Pancreas (tissue), 10 donors: ENCODE data around the gene SORCS3. TPM values are rescaled to one million over a fixed set of nuclear protein-coding genes. Genes with fewer than 3 reads are reported as not detected.

Experiments used
- ATAC-seq, 4 donors: fragments of 200-7000 bp; cut with Tn5 transposase; one replicate each; pipeline versions ENCODE4 v1.8.0 to v1.9.1; 2020; ENCODE audit warnings: mild to moderate bottlenecking in 4 of 4, moderate library complexity in 4 of 4
- DNase-seq, 6 donors: peaks; one replicate each; pipeline ENCODE4 v3.0.0-alpha.2; 2020
- FAIRE-seq: peaks from 2 replicates; lab custom pipeline; 2012; peaks lifted over from hg19 to GRCh38; lab: Jason Lieb, UNC
- H3K27ac ChIP-seq, 4 donors: fragments of 200-600 bp; sonication (generic); 1 replicate in 3 of 4; 2 replicates in 1 of 4; pipeline versions ENCODE4 v1.5.0 to v1.8.0; 2020
- H3K27me3 ChIP-seq, 4 donors: fragments of 200-600 bp; one replicate each; pipeline ENCODE4 v1.8.0; 2021
- H3K36me3 ChIP-seq, 3 donors: fragments of 200-600 bp; sonication (generic) in 1 of 3; one replicate each; pipeline versions ENCODE4 v1.5.0 to v1.8.0; 2020 to 2021
- H3K4me1 ChIP-seq, 3 donors: fragments of 200-600 bp; one replicate each; pipeline ENCODE4 v1.8.0; 2021
- H3K4me3 ChIP-seq, 4 donors: fragments of 200-600 bp; sonication (generic) in 2 of 4; one replicate each; pipeline versions ENCODE4 v1.5.0 to v1.8.0; 2020 to 2021
- H3K9me3 ChIP-seq, 4 donors: fragments of 200-600 bp; one replicate each; pipeline ENCODE4 v1.8.0; 2021
- WGBS, 2 donors: extraction: QIAGEN DNeasy Blood & Tissue Kit; methylation state at CpG; one replicate each; pipeline ENCODE4 v1.1.7; 2013; 5-methylcytosine and 5-hydroxymethylcytosine counted together
- intact Hi-C, 3 donors: fragments of 100-400 bp; cut with DNase I; formaldehyde crosslinking; loops; one replicate each; pipeline versions ENCODE4 v1.11.1 to v1.14.2; 2022
- polyA plus RNA-seq, 2 donors: library from polyadenylated mRNA; stranded (reverse); fragments of 200-250 nt; gene quantifications; one replicate each; pipeline ENCODE4 v1.2.3, GENCODE V29; 2013
- total RNA-seq, 6 donors: library from RNA; stranded (reverse); fragmentation: NEBNext Ultra II Directional in 4 of 6; extraction: Animal tissue kit (Norgen Biotek cat#: 25700) in 4 of 6; gene quantifications; one replicate each; pipeline versions ENCODE4 v1.2.1 to v1.2.4, GENCODE V29; 2021 to 2023
- TF ChIP-seq, protein P1 (sequence below), 4 donors: fragments of 200-600 bp; sonication (generic) in 3 of 4; IDR thresholded peaks; one replicate each; pipeline versions ENCODE4 v1.5.0 to v1.8.0; 2021; ENCODE audit warnings: antibody characterized with exemption in 4 of 4
- donor health status: healthy with polysubstance abuse.
- donor health status: DM: no; HTN: no; CAD: no; lungs with moderate emphysema.
- donor health status: DM: no; HTN: no; CAD: no.
- donor health status: control.
- donor health status: control.
- donor health status: Bipolar disorder and iron deficiency.
- donor health status: DM: yes; HTN: yes; CAD: no.
- donor health status: DM: no; HTN: no; CAD: no.
- donor health status: DM: no; HTN: no; CAD: no.
- donor health status: DM: yes; HTN: yes; CAD: no.

Gene SORCS3
- total and polyA plus RNA-seq, 8 donors: 0.02 TPM; not detected in 7

GRCh38 chr10:105070952-105071351 lies 429.9 kb downstream of the SORCS3 start:
- H3K27ac ChIP-seq: no peak overlapping the region
- DNase-seq: no peak
- H3K27me3 ChIP-seq: peaks cover 0 to 3% (median 0%) of the 10 kb centered on the region in 4 donors
- no peaks in the 10 kb centered on the region for H3K9me3 ChIP-seq
- H3K36me3 ChIP-seq: no peaks in the 10 kb centered on the region
- 29 to 35% methylated on average over 1 of the region's 1 CpG for whole genome bisulfite sequencing, 2 donors
- intact Hi-C loops: no loop called here
- no peak overlapping the region for H3K4me3 ChIP-seq
- H3K4me1 ChIP-seq: no peaks in the 10 kb centered on the region
- ATAC-seq: no peak
- no peak for FAIRE-seq
- TF ChIP-seq, protein P1, sequence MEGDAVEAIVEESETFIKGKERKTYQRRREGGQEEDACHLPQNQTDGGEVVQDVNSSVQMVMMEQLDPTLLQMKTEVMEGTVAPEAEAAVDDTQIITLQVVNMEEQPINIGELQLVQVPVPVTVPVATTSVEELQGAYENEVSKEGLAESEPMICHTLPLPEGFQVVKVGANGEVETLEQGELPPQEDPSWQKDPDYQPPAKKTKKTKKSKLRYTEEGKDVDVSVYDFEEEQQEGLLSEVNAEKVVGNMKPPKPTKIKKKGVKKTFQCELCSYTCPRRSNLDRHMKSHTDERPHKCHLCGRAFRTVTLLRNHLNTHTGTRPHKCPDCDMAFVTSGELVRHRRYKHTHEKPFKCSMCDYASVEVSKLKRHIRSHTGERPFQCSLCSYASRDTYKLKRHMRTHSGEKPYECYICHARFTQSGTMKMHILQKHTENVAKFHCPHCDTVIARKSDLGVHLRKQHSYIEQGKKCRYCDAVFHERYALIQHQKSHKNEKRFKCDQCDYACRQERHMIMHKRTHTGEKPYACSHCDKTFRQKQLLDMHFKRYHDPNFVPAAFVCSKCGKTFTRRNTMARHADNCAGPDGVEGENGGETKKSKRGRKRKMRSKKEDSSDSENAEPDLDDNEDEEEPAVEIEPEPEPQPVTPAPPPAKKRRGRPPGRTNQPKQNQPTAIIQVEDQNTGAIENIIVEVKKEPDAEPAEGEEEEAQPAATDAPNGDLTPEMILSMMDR (IDR thresholded peaks at IDR 0.05): no peak

GRCh38 chr10:105071980-105072379 lies 430.9 kb downstream of the SORCS3 start:
- TF ChIP-seq, protein P1 (IDR thresholded peaks at IDR 0.05): no peak
- 81 to 82% methylated on average over 5 of the region's 5 CpGs for WGBS, 2 donors
- FAIRE-seq (no peak), DNase-seq (no peak), ATAC-seq (no peak)
- no peak overlapping the region for H3K4me3 ChIP-seq
- H3K27ac ChIP-seq: no peak overlapping the region
- no peaks in the 10 kb centered on the region for H3K36me3 ChIP-seq
- intact Hi-C loops: no loop called here
- no peaks in the 10 kb centered on the region for H3K4me1 ChIP-seq
- H3K9me3 ChIP-seq: no peaks in the 10 kb centered on the region
- H3K27me3 ChIP-seq: peaks cover 0 to 3% (median 0%) of the 10 kb centered on the region in 4 donors

DNA sequence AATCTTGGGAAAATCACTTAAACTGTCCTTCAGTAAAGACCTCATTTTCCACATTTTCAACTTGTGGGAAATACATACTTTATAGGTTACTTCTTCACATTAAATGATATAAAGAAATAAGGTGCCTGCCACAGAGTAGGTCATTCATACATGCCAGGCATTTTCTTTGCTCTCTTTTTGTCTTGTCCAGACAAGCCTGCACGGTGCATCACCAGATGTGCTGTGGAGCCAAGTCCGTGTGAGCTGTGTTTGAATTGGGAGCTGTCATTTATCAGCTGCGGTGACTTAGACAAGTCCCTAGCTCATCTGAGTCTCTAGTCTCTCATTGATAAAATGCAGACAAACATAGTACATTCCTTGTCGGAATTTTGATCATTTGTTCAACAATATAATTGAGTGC lies 432.9 kb downstream of the SORCS3 start:
- intact Hi-C loops: no loop called here
- ATAC-seq (no peak), DNase-seq (no peak), FAIRE-seq (no peak)
- Histone ChIP-seq H3K4me1 (no peaks in the 10 kb centered on the region), H3K9me3 (no peaks in the 10 kb centered on the region), H3K36me3 (no peaks in the 10 kb centered on the region), H3K27me3 (no peaks in the 10 kb centered on the region), H3K27ac (no peak overlapping the region), H3K4me3 (no peak overlapping the region)
- WGBS, 2 donors: 59 to 73% methylated on average over 4 of the region's 4 CpGs
- TF ChIP-seq, protein P1 (IDR thresholded peaks at IDR 0.05): no peak

DNA sequence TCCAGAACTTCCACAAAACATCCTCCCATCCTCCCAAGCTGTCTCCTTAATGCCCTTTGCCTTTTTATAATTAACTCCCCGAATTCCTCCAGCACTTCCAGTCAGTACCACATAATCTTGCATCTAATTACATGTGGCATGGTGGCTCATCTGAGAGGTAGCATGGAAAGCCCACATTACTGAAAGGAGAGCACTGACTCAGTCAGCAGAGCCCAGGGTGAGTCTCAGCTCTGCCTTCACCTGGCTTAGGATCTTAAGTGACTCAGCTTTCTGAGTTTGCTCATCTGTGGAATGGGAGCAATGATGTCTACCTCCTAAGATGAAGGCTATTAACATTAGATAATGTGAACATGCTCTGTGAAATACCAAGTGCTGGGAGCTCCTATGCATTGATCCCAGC lies 433.9 kb downstream of the SORCS3 start:
- FAIRE-seq (no peak), ATAC-seq (no peak), DNase-seq (no peak)
- no peaks in the 10 kb centered on the region for H3K4me1 ChIP-seq
- H3K9me3 ChIP-seq: no peaks in the 10 kb centered on the region
- H3K36me3 ChIP-seq: no peaks in the 10 kb centered on the region
- H3K27ac ChIP-seq: no peak overlapping the region
- no peak overlapping the region for H3K4me3 ChIP-seq
- TF ChIP-seq, protein P1 (IDR thresholded peaks at IDR 0.05): no peak
- intact Hi-C loops: no loop called here
- WGBS, 2 donors: 34 to 68% methylated on average over 1 of the region's 1 CpG
- H3K27me3 ChIP-seq: no peaks in the 10 kb centered on the region

DNA sequence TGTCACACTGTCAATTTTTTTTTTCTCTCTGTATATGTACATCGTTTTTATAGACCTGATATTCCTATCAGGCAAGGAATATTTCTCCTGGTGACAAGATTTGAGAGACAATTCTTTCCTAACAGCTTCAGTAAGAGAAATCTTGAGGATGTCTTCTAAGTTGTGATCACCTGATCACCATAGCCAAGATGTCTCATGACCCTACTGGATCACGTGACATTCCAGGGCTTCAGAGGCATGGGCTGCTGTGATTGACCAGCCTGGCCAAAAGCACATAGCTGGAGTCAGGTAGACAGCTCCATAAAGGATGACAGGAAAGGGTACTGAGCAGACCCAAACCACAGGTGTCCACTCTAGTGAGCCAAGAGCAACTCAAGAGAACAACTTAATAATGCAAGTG lies 444.9 kb downstream of the SORCS3 start:
- TF ChIP-seq, protein P1 (IDR thresholded peaks at IDR 0.05): no peak
- FAIRE-seq (no peak), DNase-seq (no peak), ATAC-seq (no peak)
- Histone ChIP-seq H3K27ac (no peak overlapping the region), H3K4me3 (no peak overlapping the region), H3K27me3 (no peaks in the 10 kb centered on the region), H3K36me3 (no peaks in the 10 kb centered on the region), H3K4me1 (no peaks in the 10 kb centered on the region), H3K9me3 (no peaks in the 10 kb centered on the region)
- 44 to 51% methylated on average over 2 of the region's 2 CpGs for WGBS, 2 donors
- intact Hi-C loops: no loop called here
